H1 (cell line): ENCODE data around the gene THOC5. TPM values are rescaled to one million over a fixed set of nuclear protein-coding genes. Genes with fewer than 3 reads are reported as not detected.

ENCODE experiments used
- CTCF ChIA-PET: fragments of 300-600 bp; sonication (Branson Sonifier 250); formaldehyde crosslinking; loops from one replicate; lab custom pipeline; 2021; ENCODE audit not compliant: partially characterized antibody; lab: Charles Lee
- POLR2A ChIA-PET: fragments of 300-600 bp; sonication (Branson Sonifier 250); formaldehyde crosslinking; loops from one replicate; lab custom pipeline; 2021; ENCODE audit warnings: inconsistent platforms; ENCODE audit not compliant: partially characterized antibody; lab: Charles Lee
- DNase-seq, 2 experiments: peaks; one replicate each; pipeline versions ENCODE4 v3.0.0 to v3.0.0-alpha.2; 2010 to 2022; ENCODE audit warnings: low spot score in 2 of 2, low read depth in 1 of 2, mixed read lengths in 1 of 2
- FAIRE-seq: peaks from 2 replicates; lab custom pipeline; 2011; peaks lifted over from hg19 to GRCh38; lab: Jason Lieb, UNC
- H2AFZ ChIP-seq: 2 replicates; pipeline ENCODE4 v1.8.1; 2012; ENCODE audit warnings: low read length, inconsistent platforms
- H2AK5ac ChIP-seq: 2 replicates; pipeline ENCODE4 v1.6.1; 2013; ENCODE audit warnings: low read depth, low read length
- H2BK120ac ChIP-seq: replicated peaks from 2 replicates; pipeline ENCODE3; 2013; ENCODE audit warnings: low read depth, low read length, inconsistent platforms
- H2BK12ac ChIP-seq: 2 replicates; pipeline ENCODE4 v1.6.1; 2013; ENCODE audit warnings: low read depth, low read length
- H2BK15ac ChIP-seq: 2 replicates; pipeline ENCODE4 v1.6.1; 2013; ENCODE audit warnings: low read length
- H2BK20ac ChIP-seq: 2 replicates; pipeline ENCODE4 v1.6.1; 2013; ENCODE audit warnings: low read length
- H2BK5ac ChIP-seq: 2 replicates; pipeline ENCODE4 v1.6.1; 2013; ENCODE audit warnings: low read depth, low read length
- H3K14ac ChIP-seq: 2 replicates; pipeline ENCODE4 v1.6.1; 2013; ENCODE audit warnings: inconsistent platforms; ENCODE audit not compliant: insufficient read length
- H3K18ac ChIP-seq: 2 replicates; pipeline ENCODE4 v1.6.1; 2013; ENCODE audit warnings: low read length; ENCODE audit errors: extremely low read depth
- H3K23ac ChIP-seq: 2 replicates; pipeline ENCODE4 v1.6.1; 2013; ENCODE audit warnings: inconsistent platforms; ENCODE audit not compliant: insufficient read length
- H3K23me2 ChIP-seq: 2 replicates; pipeline ENCODE4 v1.6.1; 2013; ENCODE audit warnings: low read depth, low read length
- H3K27ac ChIP-seq: 2 replicates; pipeline ENCODE4 v1.6.1; 2011; ENCODE audit warnings: low read depth, low read length, inconsistent platforms
- H3K27me3 ChIP-seq, 4 experiments: replicated peaks in 1 of 4; 1 replicate in 1 of 4; 2 replicates in 3 of 4; pipeline versions ENCODE4 v1.6.1 to v1.8.1; 2011 to 2013; ENCODE audit warnings: low read length in 3 of 4, mild to moderate bottlenecking in 3 of 4, inconsistent platforms in 2 of 4, mixed read lengths in 2 of 4, moderate library complexity in 1 of 4; ENCODE audit not compliant: control insufficient read depth in 3 of 4, insufficient read depth in 3 of 4; ENCODE audit errors: extremely low read depth in 1 of 4
- H3K36me3 ChIP-seq, 4 experiments: 2 replicates each; pipeline versions ENCODE4 v1.6.1 to v1.8.1; 2011 to 2013; ENCODE audit warnings: mild to moderate bottlenecking in 4 of 4, low read length in 3 of 4, moderate library complexity in 2 of 4, control low read depth in 1 of 4, inconsistent platforms in 1 of 4; ENCODE audit not compliant: insufficient read depth in 4 of 4, control insufficient read depth in 2 of 4
- H3K4ac ChIP-seq: replicated peaks from 2 replicates; pipeline ENCODE3; 2013; ENCODE audit warnings: low read length, low read depth, mixed read lengths, inconsistent platforms; ENCODE audit not compliant: insufficient read length
- H3K4me1 ChIP-seq, 4 experiments: replicated peaks in 1 of 4; 1 replicate in 1 of 4; 2 replicates in 3 of 4; pipeline versions ENCODE4 v1.6.1 to v1.8.1; 2011 to 2013; ENCODE audit warnings: low read length in 3 of 4, inconsistent platforms in 2 of 4, mixed read lengths in 1 of 4; ENCODE audit not compliant: insufficient read depth in 4 of 4, control insufficient read depth in 3 of 4
- H3K4me2 ChIP-seq, 2 experiments: 2 replicates each; pipeline versions ENCODE4 v1.6.1 to v1.8.1; 2011 to 2013; ENCODE audit warnings: low read depth in 2 of 2, low read length in 2 of 2, control low read depth in 1 of 2, inconsistent platforms in 1 of 2, mild to moderate bottlenecking in 1 of 2; ENCODE audit not compliant: insufficient read depth in 1 of 2
- H3K4me3 ChIP-seq, 4 experiments: fragments of 200-600, 300-600 bp in 1 of 4; sonication (generic), shearing (Covaris generic), sonication (Bioruptor Twin) in 1 of 4; 2 replicates each; pipeline versions ENCODE4 v1.5.1 to v1.8.1; 2011 to 2016; ENCODE audit warnings: low read length in 4 of 4, low read depth in 3 of 4, control low read depth in 2 of 4, inconsistent platforms in 2 of 4, mild to moderate bottlenecking in 2 of 4, mixed read lengths in 1 of 4, moderate library complexity in 1 of 4; ENCODE audit not compliant: insufficient read depth in 2 of 4; ENCODE audit errors: extremely low read depth in 1 of 4
- H3K56ac ChIP-seq: replicated peaks from 2 replicates; pipeline ENCODE3; 2013; ENCODE audit warnings: low read depth, mild to moderate bottlenecking, mixed read lengths, low read length, inconsistent platforms; ENCODE audit not compliant: insufficient read length
- H3K79me1 ChIP-seq: 2 replicates; pipeline ENCODE4 v1.6.1; 2013; ENCODE audit warnings: low read depth, low read length, control low read depth
- H3K79me2 ChIP-seq, 2 experiments: 2 replicates each; pipeline versions ENCODE4 v1.6.1 to v1.8.1; 2012 to 2013; ENCODE audit warnings: low read length in 2 of 2, mild to moderate bottlenecking in 2 of 2, inconsistent platforms in 1 of 2; ENCODE audit not compliant: insufficient read depth in 2 of 2, control insufficient read depth in 1 of 2
- H3K9ac ChIP-seq, 4 experiments: replicated peaks in 1 of 4; 1 replicate in 1 of 4; 2 replicates in 3 of 4; pipeline versions ENCODE4 v1.6.1 to v1.8.1; 2011 to 2013; ENCODE audit warnings: low read depth in 3 of 4, low read length in 3 of 4, control low read depth in 2 of 4, mild to moderate bottlenecking in 2 of 4, moderate library complexity in 2 of 4, inconsistent platforms in 1 of 4; ENCODE audit errors: extremely low read depth in 1 of 4
- H3K9me3 ChIP-seq, 2 experiments: 2 replicates each; pipeline versions ENCODE4 v1.6.1 to v1.8.1; 2012 to 2013; ENCODE audit warnings: mild to moderate bottlenecking in 2 of 2, moderate library complexity in 2 of 2, control low read depth in 1 of 2, inconsistent platforms in 1 of 2, low read depth in 1 of 2, low read length in 1 of 2, mixed read lengths in 1 of 2; ENCODE audit not compliant: insufficient read depth in 2 of 2
- H4K20me1 ChIP-seq, 2 experiments: replicated peaks in 1 of 2; 2 replicates each; pipeline versions ENCODE3 to v1.8.1; 2011 to 2013; ENCODE audit warnings: inconsistent platforms in 2 of 2, low read length in 2 of 2, mild to moderate bottlenecking in 1 of 2; ENCODE audit not compliant: insufficient read depth in 2 of 2, control insufficient read depth in 1 of 2
- H4K5ac ChIP-seq: 2 replicates; pipeline ENCODE4 v1.6.1; 2013; ENCODE audit warnings: low read length, low read depth, mixed read lengths, inconsistent platforms; ENCODE audit not compliant: insufficient read length
- H4K8ac ChIP-seq: 2 replicates; pipeline ENCODE4 v1.8.0; 2013; ENCODE audit warnings: mild to moderate bottlenecking, moderate library complexity, low read length, inconsistent platforms; ENCODE audit not compliant: insufficient read depth; ENCODE audit errors: extremely low read depth
- H4K91ac ChIP-seq: replicated peaks from 2 replicates; pipeline ENCODE3; 2013; ENCODE audit warnings: low read length, mixed read lengths, inconsistent platforms; ENCODE audit not compliant: insufficient read length
- CTBP2 ChIP-seq: IDR thresholded peaks from 2 replicates; pipeline ENCODE4 v1.7.0; 2011; ENCODE audit warnings: borderline replicate concordance, mild to moderate bottlenecking, moderate library complexity, mixed read lengths, low read length; ENCODE audit not compliant: insufficient read depth, insufficient read length
- EZH2 ChIP-seq: fragments of 200-600 bp; sonication (generic); IDR thresholded peaks from 2 replicates; pipeline ENCODE4 v1.7.1; 2012; ENCODE audit warnings: low read depth, mild to moderate bottlenecking, moderate library complexity, low read length, inconsistent platforms; ENCODE audit not compliant: severe bottlenecking
- KDM4A ChIP-seq: IDR thresholded peaks from one replicate; pipeline ENCODE4 v1.7.1; 2012; ENCODE audit warnings: low read depth, mild to moderate bottlenecking, moderate library complexity, low read length, inconsistent platforms; ENCODE audit not compliant: severe bottlenecking
- RNF2 ChIP-seq: fragments of 200-900, 300-1000 bp; sonication (generic); IDR thresholded peaks from 2 replicates; pipeline ENCODE4 v1.7.1; 2016; ENCODE audit warnings: borderline replicate concordance, low read depth, mild to moderate bottlenecking, antibody characterized with exemption, low read length; ENCODE audit not compliant: poor library complexity, severe bottlenecking; ENCODE audit errors: missing control alignments
- SIRT6 ChIP-seq: IDR thresholded peaks from one replicate; pipeline ENCODE4 v1.7.1; 2012; ENCODE audit warnings: low read length, inconsistent platforms
- SRF ChIP-seq: IDR thresholded peaks from 2 replicates; pipeline ENCODE4 v1.6.1; 2011; ENCODE audit warnings: mild to moderate bottlenecking, low read depth, low read length, moderate library complexity
- TCF12 ChIP-seq: IDR thresholded peaks from 2 replicates; pipeline ENCODE4 v1.6.1; 2011; ENCODE audit warnings: low read depth, mild to moderate bottlenecking, low read length
- WGBS, 2 experiments: shearing (Covaris generic) in 1 of 2; methylation state at CpG; one replicate each; pipeline versions ENCODE4 v1.1.6 to v1.1.7; 2013 to 2015; ENCODE audit warnings: low lambda C conversion rate in 2 of 2, mixed read lengths in 2 of 2, inconsistent platforms in 1 of 2, low coverage in 1 of 2, missing lambda C conversion rate in 1 of 2; ENCODE audit not compliant: insufficient replicate concordance in 2 of 2, insufficient coverage in 1 of 2, insufficient read length in 1 of 2; ENCODE audit errors: extremely low coverage in 1 of 2, missing lambda C conversion rate in 1 of 2; 5-methylcytosine and 5-hydroxymethylcytosine counted together
- polyA plus RNA-seq, 7 experiments: library from polyadenylated mRNA; depleted of rRNA in 3 of 7; stranded (reverse) in 5 of 7; unstranded in 2 of 7; fragments of >200 nt in 5 of 7; fragments of 200-250 nt in 2 of 7; gene quantifications; 1 replicate in 5 of 7; 2 replicates in 1 of 7; 4 replicates in 1 of 7; pipeline versions ENCODE4 v1.2.1 to v1.2.3, GENCODE V29; 2011 to 2013; ENCODE audit warnings: missing spikeins in 2 of 7, mixed read lengths in 2 of 7
- total RNA-seq: library from RNA; stranded (reverse); fragmentation: NEBNext Ultra II Directional; extraction: Animal tissue kit (Norgen Biotek cat#: 25700); gene quantifications from 2 replicates; pipeline ENCODE4 v1.2.1, GENCODE V29; 2021

The THOC5 gene
- total and polyA plus RNA-seq, 2 of the 8 experiments (the other 6 are each of a cell fraction or from before 2014, with no cell fraction given): 27.7 to 65.7 TPM

DNA sequence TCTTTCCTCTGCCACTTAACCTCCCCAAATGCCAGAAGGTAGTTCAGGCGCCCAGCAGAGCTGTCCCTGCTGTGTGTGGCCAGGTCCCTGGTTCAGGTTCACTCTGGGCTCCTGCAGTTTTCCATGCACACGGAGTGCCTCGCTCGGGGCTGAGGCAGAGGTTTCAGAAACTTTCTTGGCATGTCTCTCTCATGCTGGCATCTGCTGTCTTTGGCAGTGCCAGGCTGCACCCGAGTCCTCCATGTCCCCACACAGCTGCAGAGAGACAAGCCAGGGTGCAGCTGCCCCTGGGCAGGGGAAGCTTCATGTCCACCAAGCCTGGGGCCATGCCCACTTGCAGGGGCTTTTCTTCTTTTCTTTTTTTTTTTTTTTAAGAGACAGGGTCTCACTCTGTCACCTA is 80.6 kb downstream of the THOC5 start:
- no peak overlapping the region for H3K14ac ChIP-seq
- H2BK120ac ChIP-seq: no peak overlapping the region
- H2BK12ac ChIP-seq: no peak overlapping the region
- no peak overlapping the region for H4K5ac ChIP-seq
- no peak overlapping the region for H2AFZ ChIP-seq
- no peak overlapping the region for H4K8ac ChIP-seq
- no peak overlapping the region for H3K23ac ChIP-seq
- no peak overlapping the region for H4K91ac ChIP-seq
- no peak overlapping the region for H3K27ac ChIP-seq
- no peak overlapping the region for H3K4me3 ChIP-seq
- no peak overlapping the region for H3K4ac ChIP-seq
- DNase-seq: no peak
- H2BK5ac ChIP-seq: no peak overlapping the region
- no peaks in the 10 kb centered on the region for H4K20me1 ChIP-seq
- ChIA-PET CTCF (interaction anchor here (0.9 to 5.4 kb wide), 5 partner anchors 10 to 51 kb away, joined by 3 to 42 read pairs (median 4); partner anchors contain the start of gene NEFH), POLR2A (interaction anchor here (0.5 to 6.0 kb wide), 2 partner anchors 9 to 36 kb away, joined by 3 to 36 read pairs; partner anchors contain the start of gene NEFH)
- H3K79me2 ChIP-seq: no peaks in the 10 kb centered on the region
- no peak overlapping the region for H2BK20ac ChIP-seq
- peaks cover 7% of the 10 kb centered on the region for H3K23me2 ChIP-seq
- H3K9ac ChIP-seq: no peak overlapping the region
- no peak overlapping the region for H3K18ac ChIP-seq
- peaks cover 0 to 11% (median 8%) of the 10 kb centered on the region in 4 experiments; a peak in 5 of 7 replicates for H3K27me3 ChIP-seq
- H2AK5ac ChIP-seq: no peak overlapping the region
- H3K36me3 ChIP-seq: no peaks in the 10 kb centered on the region
- H2BK15ac ChIP-seq: no peak overlapping the region
- 86% methylated on average over 5 of the region's 5 CpGs; no CpG with 5 or more reads in 1 of the 2 experiments for WGBS, 2 experiments
- TF ChIP-seq RNF2 (no peak), SRF (no peak), TCF12 (no peak), CTBP2 (no peak), KDM4A (no peak), EZH2 (no peak), SIRT6 (no peak)
- no peaks in the 10 kb centered on the region for H3K79me1 ChIP-seq
- FAIRE-seq: no peak
- no peak overlapping the region for H3K4me2 ChIP-seq
- peaks cover 4 to 10% (median 8%) of the 10 kb centered on the region in 4 experiments for H3K4me1 ChIP-seq
- H3K9me3 ChIP-seq: no peaks in the 10 kb centered on the region
- H3K56ac ChIP-seq: no peak overlapping the region
